BLaER1 treated with 17β-estradiol and CSF1 and Interleukin-3, amounts not matched to agents 10 nM and 100 nM (cell line): ENCODE measurements around the gene UBE2E2.

Experiments
- H3K27ac ChIP-seq, 11 experiments: shearing (Covaris generic); formaldehyde crosslinking; 2 replicates each; pipeline ENCODE4 v1.8.1; 2022
- H3K27me3 ChIP-seq, 11 experiments: shearing (Covaris generic); formaldehyde crosslinking; 2 replicates each; pipeline ENCODE4 v1.8.1; 2022
- H3K36me3 ChIP-seq, 11 experiments: shearing (Covaris generic); formaldehyde crosslinking; 2 replicates each; pipeline ENCODE4 v1.8.1; 2022
- H3K4me1 ChIP-seq, 10 experiments: shearing (Covaris generic); formaldehyde crosslinking; 2 replicates each; pipeline ENCODE4 v1.8.1; 2022
- H3K4me2 ChIP-seq, 11 experiments: shearing (Covaris generic); formaldehyde crosslinking; 2 replicates each; pipeline ENCODE4 v1.8.1; 2022
- H3K4me3 ChIP-seq, 10 experiments: shearing (Covaris generic); formaldehyde crosslinking; 2 replicates each; pipeline ENCODE4 v1.8.1; 2022
- H3K9ac ChIP-seq, 11 experiments: shearing (Covaris generic); formaldehyde crosslinking; 2 replicates each; pipeline ENCODE4 v1.8.1; 2022
- H3K9me3 ChIP-seq, 11 experiments: shearing (Covaris generic); formaldehyde crosslinking; replicated peaks in 1 of 11; 2 replicates each; pipeline ENCODE4 v1.8.1; 2022
- H4K20me1 ChIP-seq, 11 experiments: shearing (Covaris generic); formaldehyde crosslinking; 2 replicates each; pipeline ENCODE4 v1.8.1; 2022
- Cebpa-rat ChIP-seq, 11 experiments: shearing (Covaris generic); IDR thresholded peaks; 2 replicates each; pipeline ENCODE4 v1.8.1; 2022

Gene UBE2E2

GRCh38 chr3:23493889-23494288 lies 290.8 kb downstream of the UBE2E2 start:
- no peaks in the 10 kb centered on the region for H3K36me3 ChIP-seq
- no peak overlapping the region for H3K27ac ChIP-seq
- H3K27me3 ChIP-seq = no peaks in the 10 kb centered on the region
- no peak overlapping the region for H3K9ac ChIP-seq
- H3K4me2 ChIP-seq = no peak overlapping the region
- H3K4me3 ChIP-seq = no peak overlapping the region
- H3K4me1 ChIP-seq = peaks cover 0 to 27% (median 0%) of the 10 kb centered on the region in 10 experiments; a peak in 5 of 20 replicates
- H3K9me3 ChIP-seq = no peaks in the 10 kb centered on the region
- H4K20me1 ChIP-seq = peaks cover 0 to 76% (median 0%) of the 10 kb centered on the region in 11 experiments; a peak in 5 of 22 replicates
- no peak for TF ChIP-seq Cebpa-rat (IDR thresholded peaks at IDR 0.05)

- no peak for TF ChIP-seq Cebpa-rat (IDR thresholded peaks at IDR 0.05)
- Histone ChIP-seq H3K9me3 (no peaks in the 10 kb centered on the region), H3K4me2 (no peak overlapping the region)
Measured at GRCh38 chr3:23494967-23495366, 291.8 kb downstream of the UBE2E2 start.

GRCh38 chr3:23495507-23495906 lies 292.4 kb downstream of the UBE2E2 start:
- H3K36me3 ChIP-seq = peaks cover 0 to 4% (median 0%) of the 10 kb centered on the region in 11 experiments; a peak in 2 of 22 replicates
- no peaks in the 10 kb centered on the region for H3K27me3 ChIP-seq
- H3K27ac ChIP-seq = no peak overlapping the region
- H3K9ac ChIP-seq = no peak overlapping the region
- H3K4me1 ChIP-seq = peaks cover 0 to 14% (median 0%) of the 10 kb centered on the region in 10 experiments; a peak in 5 of 20 replicates
- H3K9me3 ChIP-seq = no peaks in the 10 kb centered on the region
- no peak overlapping the region for H3K4me2 ChIP-seq
- no peak overlapping the region for H3K4me3 ChIP-seq
- peaks cover 0 to 68% (median 0%) of the 10 kb centered on the region in 11 experiments; a peak in 4 of 22 replicates for H4K20me1 ChIP-seq
- no peak for TF ChIP-seq Cebpa-rat (IDR thresholded peaks at IDR 0.05)

More at GRCh38 chr3:23494967-23495366, 291.8 kb downstream of the UBE2E2 start:
- Histone ChIP-seq H3K4me3 (no peak overlapping the region), H3K9ac (no peak overlapping the region), H3K4me1 (peaks cover 0 to 19% (median 0%) of the 10 kb centered on the region in 10 experiments; a peak in 5 of 20 replicates), H3K27me3 (no peaks in the 10 kb centered on the region), H3K27ac (no peak overlapping the region), H3K36me3 (no peaks in the 10 kb centered on the region; a peak in 1 of 22 replicates), H4K20me1 (peaks cover 0 to 73% (median 0%) of the 10 kb centered on the region in 11 experiments; a peak in 4 of 22 replicates)

GRCh38 chr3:23496165-23496564 lies 293.0 kb downstream of the UBE2E2 start:
- Histone ChIP-seq H3K4me3 (no peak overlapping the region), H3K9me3 (no peaks in the 10 kb centered on the region), H3K27me3 (no peaks in the 10 kb centered on the region), H4K20me1 (peaks cover 0 to 67% (median 0%) of the 10 kb centered on the region in 11 experiments; a peak in 4 of 22 replicates), H3K4me2 (no peak overlapping the region), H3K27ac (no peak overlapping the region), H3K36me3 (peaks cover 0 to 9% (median 0%) of the 10 kb centered on the region in 11 experiments; a peak in 2 of 22 replicates), H3K9ac (no peak overlapping the region), H3K4me1 (peaks cover 0 to 11% (median 0%) of the 10 kb centered on the region in 10 experiments; a peak in 4 of 20 replicates)
- TF ChIP-seq Cebpa-rat (IDR thresholded peaks at IDR 0.05) = no peak

GRCh38 chr3:23497156-23497555 lies 294.0 kb downstream of the UBE2E2 start:
- Histone ChIP-seq H3K9me3 (no peaks in the 10 kb centered on the region), H3K27ac (no peak overlapping the region), H3K9ac (no peak overlapping the region), H3K4me1 (peaks cover 0 to 13% (median 0%) of the 10 kb centered on the region in 10 experiments; a peak in 4 of 20 replicates), H3K36me3 (peaks cover 0 to 12% (median 0%) of the 10 kb centered on the region in 11 experiments; a peak in 2 of 22 replicates), H3K4me3 (no peak overlapping the region), H3K4me2 (no peak overlapping the region), H3K27me3 (no peaks in the 10 kb centered on the region), H4K20me1 (peaks cover 0 to 62% (median 0%) of the 10 kb centered on the region in 11 experiments; a peak in 3 of 22 replicates)
- TF ChIP-seq Cebpa-rat (IDR thresholded peaks at IDR 0.05) = no peak

GRCh38 chr3:23501201-23501802 lies 298.2 kb downstream of the UBE2E2 start:
- Histone ChIP-seq H3K27ac (no peak overlapping the region), H4K20me1 (peaks cover 0 to 33% (median 0%) of the 10 kb centered on the region in 11 experiments; a peak in 3 of 22 replicates), H3K36me3 (peaks cover 0 to 14% (median 0%) of the 10 kb centered on the region in 11 experiments; a peak in 2 of 22 replicates), H3K9ac (no peak overlapping the region), H3K4me1 (peaks cover 0 to 13% (median 0%) of the 10 kb centered on the region in 10 experiments; a peak in 4 of 20 replicates), H3K4me2 (no peak overlapping the region), H3K4me3 (no peak overlapping the region), H3K27me3 (no peaks in the 10 kb centered on the region), H3K9me3 (no peaks in the 10 kb centered on the region)
- no peak for TF ChIP-seq Cebpa-rat (IDR thresholded peaks at IDR 0.05)

GRCh38 chr3:23508464-23508863 lies 305.3 kb downstream of the UBE2E2 start:
- no peaks in the 10 kb centered on the region for H4K20me1 ChIP-seq
- peaks cover 0 to 9% (median 0%) of the 10 kb centered on the region in 11 experiments; a peak in 3 of 22 replicates for H3K36me3 ChIP-seq
- H3K27ac ChIP-seq = no peak overlapping the region
- no peaks in the 10 kb centered on the region for H3K27me3 ChIP-seq
- no peak overlapping the region for H3K4me2 ChIP-seq
- no peaks in the 10 kb centered on the region for H3K4me1 ChIP-seq
- no peak overlapping the region for H3K4me3 ChIP-seq
- no peak overlapping the region for H3K9ac ChIP-seq
- H3K9me3 ChIP-seq = 0 out of 22 replicates have a peak, but pooled peaks cover 0 to 6% (median 0%) of the 10 kb centered on the region in 11 experiments
- no peak for TF ChIP-seq Cebpa-rat (IDR thresholded peaks at IDR 0.05)

- H3K4me3 ChIP-seq = no peak overlapping the region
- no peaks in the 10 kb centered on the region for H3K27me3 ChIP-seq
- no peaks in the 10 kb centered on the region; a peak in 1 of 22 replicates for H4K20me1 ChIP-seq
- H3K9me3 ChIP-seq = peaks cover 0 to 5% (median 0%) of the 10 kb centered on the region in 11 experiments; a peak in 2 of 22 replicates
- H3K36me3 ChIP-seq = peaks cover 0 to 12% (median 0%) of the 10 kb centered on the region in 11 experiments; a peak in 1 of 22 replicates
- H3K4me2 ChIP-seq = no peak overlapping the region
- H3K4me1 ChIP-seq = peaks cover 0 to 11% (median 5%) of the 10 kb centered on the region in 10 experiments; a peak in 11 of 20 replicates
- no peak overlapping the region for H3K9ac ChIP-seq
- TF ChIP-seq Cebpa-rat (IDR thresholded peaks at IDR 0.05) = no peak
- no peak overlapping the region for H3K27ac ChIP-seq
Measured at GRCh38 chr3:23518441-23518840, 315.3 kb downstream of the UBE2E2 start.
